Esophagus muscularis mucosa (tissue), 4 donors: ENCODE results near the gene SDC1. TPM values are rescaled to one million over a fixed set of nuclear protein-coding genes. Genes with fewer than 3 reads are reported as not detected.

Experiments
- DNase-seq: peaks from one replicate; pipeline ENCODE4 v3.0.0-alpha.2; 2017; ENCODE audit errors: extremely low spot score
- H3K27ac ChIP-seq, 4 donors: fragments of 200-600 bp; sonication (generic); replicated peaks in 1 of 4; 1 replicate in 3 of 4; 2 replicates in 1 of 4; pipeline ENCODE4 v1.5.1; 2016 to 2019; ENCODE audit warnings: mild to moderate bottlenecking in 1 of 4
- H3K27me3 ChIP-seq, 4 donors: fragments of 200-600 bp; sonication (generic); one replicate each; pipeline versions ENCODE4 v1.5.1 to v1.6.0; 2016 to 2019
- H3K36me3 ChIP-seq, 4 donors: fragments of 200-600 bp; sonication (generic); one replicate each; pipeline ENCODE4 v1.5.1; 2016 to 2019
- H3K4me1 ChIP-seq, 4 donors: fragments of 200-600 bp; sonication (generic); one replicate each; pipeline ENCODE4 v1.5.1; 2016 to 2019
- H3K4me3 ChIP-seq, 4 donors: fragments of 200-600 bp; sonication (generic); 1 replicate in 2 of 4; 2 replicates in 2 of 4; pipeline ENCODE4 v1.5.1; 2016 to 2019; ENCODE audit warnings: mild to moderate bottlenecking in 4 of 4, moderate library complexity in 1 of 4
- H3K9me3 ChIP-seq, 4 donors: fragments of 200-600 bp; sonication (generic); 1 replicate in 3 of 4; 2 replicates in 1 of 4; pipeline ENCODE4 v1.5.1; 2016 to 2019
- EP300 ChIP-seq: sonication (generic); formaldehyde crosslinking; IDR thresholded peaks from one replicate; pipeline ENCODE4 v1.6.1; 2017; ENCODE audit warnings: antibody characterized with exemption
- POLR2A ChIP-seq: fragments of 450-650 bp; IDR thresholded peaks from one replicate; pipeline ENCODE4 v1.6.1; 2017; ENCODE audit warnings: antibody characterized with exemption, moderate library complexity, mild to moderate bottlenecking, low read depth
- POLR2AphosphoS5 ChIP-seq, 2 donors: sonication (generic); formaldehyde crosslinking; IDR thresholded peaks; one replicate each; pipeline ENCODE4 v1.6.1; 2017; ENCODE audit warnings: antibody characterized with exemption in 2 of 2
- WGBS: methylation state at CpG from one replicate; pipeline ENCODE4 v1.1.5; 2018; 5-methylcytosine and 5-hydroxymethylcytosine counted together
- intact Hi-C: fragments of 100-400 bp; cut with DNase I; formaldehyde crosslinking; loops from one replicate; pipeline ENCODE4 v1.15.1; 2023
- total RNA-seq, 4 donors: library from RNA; depleted of rRNA; stranded (reverse); fragments of >200 nt; gene quantifications; one replicate each; pipeline versions ENCODE4 v1.1.0 to v1.2.1, GENCODE V29; 2016
- TF ChIP-seq, protein P1 (sequence below), 3 experiments: fragments of 200-600 bp in 2 of 3; fragments of 450-650 bp in 1 of 3; sonication (generic) in 2 of 3; IDR thresholded peaks; one replicate each; pipeline ENCODE4 v1.5.1; 2017 to 2019; ENCODE audit warnings: antibody characterized with exemption in 3 of 3, mild to moderate bottlenecking in 2 of 3, moderate library complexity in 1 of 3

SDC1 gene
- total RNA-seq, 4 donors from 2014 or later: 0.33 to 1.6 (median 0.47) TPM

GRCh38 chr2:20224164-20224715 is 690 bp downstream of the SDC1 start:
- no peaks in the 10 kb centered on the region for H3K9me3 ChIP-seq
- no peak for DNase-seq
- peak overlapping the region; percentile 58 to 75 (median 72) for H3K27ac ChIP-seq
- peaks cover 0 to 23% (median 0%) of the 10 kb centered on the region in 4 donors for H3K27me3 ChIP-seq
- TF ChIP-seq, protein P1, sequence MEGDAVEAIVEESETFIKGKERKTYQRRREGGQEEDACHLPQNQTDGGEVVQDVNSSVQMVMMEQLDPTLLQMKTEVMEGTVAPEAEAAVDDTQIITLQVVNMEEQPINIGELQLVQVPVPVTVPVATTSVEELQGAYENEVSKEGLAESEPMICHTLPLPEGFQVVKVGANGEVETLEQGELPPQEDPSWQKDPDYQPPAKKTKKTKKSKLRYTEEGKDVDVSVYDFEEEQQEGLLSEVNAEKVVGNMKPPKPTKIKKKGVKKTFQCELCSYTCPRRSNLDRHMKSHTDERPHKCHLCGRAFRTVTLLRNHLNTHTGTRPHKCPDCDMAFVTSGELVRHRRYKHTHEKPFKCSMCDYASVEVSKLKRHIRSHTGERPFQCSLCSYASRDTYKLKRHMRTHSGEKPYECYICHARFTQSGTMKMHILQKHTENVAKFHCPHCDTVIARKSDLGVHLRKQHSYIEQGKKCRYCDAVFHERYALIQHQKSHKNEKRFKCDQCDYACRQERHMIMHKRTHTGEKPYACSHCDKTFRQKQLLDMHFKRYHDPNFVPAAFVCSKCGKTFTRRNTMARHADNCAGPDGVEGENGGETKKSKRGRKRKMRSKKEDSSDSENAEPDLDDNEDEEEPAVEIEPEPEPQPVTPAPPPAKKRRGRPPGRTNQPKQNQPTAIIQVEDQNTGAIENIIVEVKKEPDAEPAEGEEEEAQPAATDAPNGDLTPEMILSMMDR (IDR thresholded peaks at IDR 0.05): no peak
- TF ChIP-seq POLR2A: no peak
- TF ChIP-seq EP300: no peak
- TF ChIP-seq POLR2AphosphoS5 (IDR thresholded peaks at IDR 0.05): no peak
- intact Hi-C loops: loop anchor here (10.0 kb wide), 2 partner anchors 89 to 119 kb away; no protein-coding TSS in a partner anchor
- H3K4me3 ChIP-seq: peak overlapping the region; percentile 65 to 71 (median 69)
- H3K36me3 ChIP-seq: no peaks in the 10 kb centered on the region
- WGBS: 0% methylated on average over 3 of the region's 70 CpGs
- peaks cover 16 to 34% (median 29%) of the 10 kb centered on the region in 4 donors for H3K4me1 ChIP-seq

DNA sequence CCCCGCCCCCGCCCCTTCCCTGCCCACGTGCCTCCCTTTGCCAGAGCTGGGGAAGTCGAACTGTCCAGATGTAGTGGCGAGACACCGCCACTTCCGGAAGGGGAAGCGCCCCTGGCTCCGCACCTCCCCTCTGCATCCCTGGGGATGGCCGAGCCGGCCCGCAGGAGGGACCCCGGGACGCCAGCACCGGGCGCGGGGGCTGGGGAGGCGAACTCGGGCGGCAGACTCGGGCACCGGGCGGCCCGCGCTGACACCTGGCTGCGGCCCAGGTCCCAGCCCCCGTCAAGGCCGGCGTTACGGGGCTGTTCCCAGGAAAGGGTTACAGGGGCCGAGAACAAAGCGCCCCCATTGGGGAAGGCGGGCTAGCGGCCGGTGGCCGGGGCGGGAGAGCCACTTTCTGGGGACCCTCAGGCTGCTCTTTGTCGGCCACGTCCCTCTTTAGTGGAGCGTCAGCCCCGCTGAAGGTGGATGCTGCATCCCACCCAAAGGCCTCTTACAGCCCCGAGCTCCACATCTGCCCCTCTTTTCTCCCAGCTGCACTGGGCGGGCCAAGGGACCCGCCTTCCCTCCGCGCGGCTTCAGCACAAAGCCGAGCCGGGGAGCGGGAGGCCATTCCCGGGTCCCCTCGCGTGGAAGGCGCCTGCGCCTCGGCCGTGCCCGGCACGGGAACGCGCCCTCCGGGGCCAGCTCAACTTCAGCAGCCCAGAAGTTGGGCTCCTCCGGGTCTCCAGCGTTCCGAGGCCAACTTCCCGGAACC is 1.3 kb downstream of the SDC1 start:
- intact Hi-C loops: loop anchor here (10.0 kb wide), 2 partner anchors 89 to 119 kb away; no protein-coding TSS in a partner anchor
- peak overlapping the region; percentile 58 to 75 (median 72) for H3K27ac ChIP-seq
- peaks cover 16 to 34% (median 29%) of the 10 kb centered on the region in 4 donors for H3K4me1 ChIP-seq
- no peak for TF ChIP-seq POLR2A
- no peak for TF ChIP-seq EP300
- TF ChIP-seq, protein P1 (IDR thresholded peaks at IDR 0.05): no peak
- TF ChIP-seq POLR2AphosphoS5 (IDR thresholded peaks at IDR 0.05): no peak
- peaks cover 0 to 23% (median 0%) of the 10 kb centered on the region in 4 donors for H3K27me3 ChIP-seq
- no peaks in the 10 kb centered on the region for H3K36me3 ChIP-seq
- no peak for DNase-seq
- no peaks in the 10 kb centered on the region for H3K9me3 ChIP-seq
- H3K4me3 ChIP-seq: peak overlapping the region; percentile 65 to 71 (median 69)
- WGBS: 0% methylated on average over 3 of the region's 66 CpGs

GRCh38 chr2:20222769-20223406 is 2.0 kb downstream of the SDC1 start:
- H3K9me3 ChIP-seq: no peaks in the 10 kb centered on the region
- TF ChIP-seq EP300 (no peak), POLR2AphosphoS5 (IDR thresholded peaks at IDR 0.05) (no peak), POLR2A (no peak)
- TF ChIP-seq, protein P1 (IDR thresholded peaks at IDR 0.05): no peak
- peak overlapping the region; percentile 65 to 71 (median 69) for H3K4me3 ChIP-seq
- H3K27me3 ChIP-seq: peaks cover 0 to 18% (median 0%) of the 10 kb centered on the region in 4 donors
- peaks cover 16 to 34% (median 29%) of the 10 kb centered on the region in 4 donors for H3K4me1 ChIP-seq
- 69% methylated on average over 8 of the region's 21 CpGs for WGBS
- H3K36me3 ChIP-seq: no peaks in the 10 kb centered on the region
- no peak for DNase-seq
- peak overlapping the region in 1 of 4 donors; percentile 72 for H3K27ac ChIP-seq
- intact Hi-C loops: loop anchor here (10.0 kb wide), 2 partner anchors 88 to 118 kb away; no protein-coding TSS in a partner anchor

GRCh38 chr2:20222014-20222768 is 2.7 kb downstream of the SDC1 start:
- Histone ChIP-seq H3K27ac (no peak overlapping the region), H3K36me3 (no peaks in the 10 kb centered on the region), H3K9me3 (no peaks in the 10 kb centered on the region), H3K27me3 (peaks cover 0 to 18% (median 0%) of the 10 kb centered on the region in 4 donors), H3K4me3 (no peak overlapping the region), H3K4me1 (peaks cover 16 to 34% (median 29%) of the 10 kb centered on the region in 4 donors)
- 88% methylated on average over 1 of the region's 1 CpG for WGBS
- TF ChIP-seq POLR2A: no peak
- TF ChIP-seq EP300: no peak
- TF ChIP-seq, protein P1 (IDR thresholded peaks at IDR 0.05): no peak
- TF ChIP-seq POLR2AphosphoS5 (IDR thresholded peaks at IDR 0.05): no peak
- intact Hi-C loops: loop anchor here (10.0 kb wide), 2 partner anchors 87 to 117 kb away; no protein-coding TSS in a partner anchor
- DNase-seq: no peak
